ENCODE data around the gene PITX2. TPM values are rescaled to one million over a fixed set of nuclear protein-coding genes. Genes with fewer than 3 reads are reported as not detected.

PITX2 gene
- total RNA-seq, 1 donor from 2014 or later: not detected

DNA sequence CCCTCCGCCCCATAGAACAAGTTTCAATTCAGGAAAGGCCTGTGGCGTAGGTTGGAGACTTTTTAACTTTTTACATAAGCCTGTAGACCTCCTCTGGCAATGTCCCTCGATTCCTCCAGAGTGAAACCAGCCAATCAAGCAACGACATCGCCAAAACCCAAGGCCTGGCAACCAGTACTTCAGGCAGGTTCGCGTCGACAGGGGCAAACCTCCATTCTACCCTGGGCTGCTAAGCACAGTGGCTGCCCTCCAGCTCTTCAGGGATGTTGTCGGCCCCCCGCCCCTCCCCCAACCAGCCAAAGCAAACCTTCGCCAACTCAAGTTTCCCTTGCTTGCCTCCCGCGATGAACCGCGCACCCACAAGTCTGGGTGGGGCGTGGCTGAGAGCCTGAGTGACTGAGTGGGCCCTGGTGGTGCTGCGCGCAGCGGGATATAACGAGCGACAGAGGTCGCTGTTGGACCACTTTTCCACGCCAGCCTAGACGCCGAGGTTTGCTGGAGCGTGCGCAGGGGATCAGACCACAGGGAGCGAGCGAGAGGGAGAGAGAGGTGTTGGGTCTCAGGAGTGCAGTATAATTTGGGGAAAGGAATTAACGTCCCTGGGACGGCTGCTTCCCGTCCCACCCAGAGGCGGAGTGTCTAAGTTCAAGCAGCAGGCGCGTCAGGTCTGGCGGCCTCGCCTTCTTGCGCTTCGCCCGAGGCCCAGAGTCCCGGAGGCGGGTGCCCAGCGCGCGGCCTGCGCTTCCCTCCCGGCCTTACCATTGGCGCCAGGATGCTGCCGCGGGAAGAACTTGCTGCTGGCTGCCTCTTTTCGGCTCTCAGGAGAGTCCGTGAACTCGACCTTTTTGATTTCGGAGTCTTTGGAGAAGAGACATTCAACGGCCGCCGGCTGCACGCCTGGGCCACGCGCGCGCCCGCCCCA, 9.0 kb upstream of the PITX2 start:
- peaks cover 14% of the 10 kb centered on the region for H3K4me1 ChIP-seq
- TF ChIP-seq CTCF (IDR thresholded peaks at IDR 0.05): peak; percentile 65
- ATAC-seq: peak; percentile 97
- DNase-seq: peak; percentile 84
- H3K9me3 ChIP-seq: no peaks in the 10 kb centered on the region
- intact Hi-C loops (cut with DNase I): no loop called here
- no peak overlapping the region for H3K27ac ChIP-seq
- peak overlapping the region; percentile 32 for H3K4me3 ChIP-seq
- H3K27me3 ChIP-seq: peaks cover 100% of the 10 kb centered on the region
- no peaks in the 10 kb centered on the region for H3K36me3 ChIP-seq

DNA sequence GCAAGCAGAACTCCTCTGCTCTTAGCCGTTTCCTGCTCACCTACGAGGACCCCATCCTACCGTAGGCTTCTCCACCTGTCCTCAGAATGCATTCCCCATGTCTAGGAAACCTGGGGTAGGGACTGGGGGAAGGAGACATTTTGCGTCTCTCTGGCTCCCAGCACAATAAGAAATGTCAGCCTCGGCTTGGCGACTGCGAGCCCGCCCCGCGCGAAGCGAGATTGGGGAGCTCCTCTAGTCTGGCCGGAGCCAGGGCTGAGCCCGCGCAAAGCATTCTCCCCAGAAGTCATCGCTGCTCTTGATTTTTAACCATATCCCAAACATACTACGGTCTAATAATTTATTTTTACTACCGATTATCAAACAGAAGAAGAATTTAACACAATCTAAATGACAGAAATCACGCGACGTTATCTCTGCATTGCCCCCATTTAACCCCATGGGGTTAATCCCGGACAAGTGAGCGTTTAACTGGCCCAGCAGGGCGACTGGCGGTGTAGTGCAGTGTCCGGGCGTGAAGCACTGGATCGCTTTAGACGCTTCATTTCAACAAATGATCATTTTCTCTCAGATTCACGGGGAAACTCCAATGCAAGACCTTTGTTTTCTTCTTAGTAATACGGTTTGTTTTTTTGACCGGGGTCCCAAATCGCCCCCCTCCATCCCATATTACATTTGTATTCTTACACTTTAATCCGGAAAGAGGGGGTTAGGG, 8.0 kb upstream of the PITX2 start:
- ATAC-seq: no peak
- Histone ChIP-seq H3K27ac (no peak overlapping the region), H3K27me3 (peaks cover 100% of the 10 kb centered on the region), H3K4me1 (peaks cover 8% of the 10 kb centered on the region), H3K4me3 (no peak overlapping the region), H3K36me3 (no peaks in the 10 kb centered on the region), H3K9me3 (no peaks in the 10 kb centered on the region)
- no peak for TF ChIP-seq CTCF (IDR thresholded peaks at IDR 0.05)
- no peak for DNase-seq
- intact Hi-C loops (cut with DNase I): no loop called here

- Histone ChIP-seq H3K9me3 (no peaks in the 10 kb centered on the region), H3K36me3 (no peaks in the 10 kb centered on the region), H3K27ac (no peak overlapping the region), H3K27me3 (peaks cover 100% of the 10 kb centered on the region), H3K4me3 (no peak overlapping the region), H3K4me1 (peaks cover 8% of the 10 kb centered on the region)
- ATAC-seq: no peak
- no peak for DNase-seq
- intact Hi-C loops (cut with DNase I): no loop called here
- TF ChIP-seq CTCF (IDR thresholded peaks at IDR 0.05): no peak
Measured at GRCh38 chr4:110629780-110630687, 7.2 kb upstream of the PITX2 start.

DNA sequence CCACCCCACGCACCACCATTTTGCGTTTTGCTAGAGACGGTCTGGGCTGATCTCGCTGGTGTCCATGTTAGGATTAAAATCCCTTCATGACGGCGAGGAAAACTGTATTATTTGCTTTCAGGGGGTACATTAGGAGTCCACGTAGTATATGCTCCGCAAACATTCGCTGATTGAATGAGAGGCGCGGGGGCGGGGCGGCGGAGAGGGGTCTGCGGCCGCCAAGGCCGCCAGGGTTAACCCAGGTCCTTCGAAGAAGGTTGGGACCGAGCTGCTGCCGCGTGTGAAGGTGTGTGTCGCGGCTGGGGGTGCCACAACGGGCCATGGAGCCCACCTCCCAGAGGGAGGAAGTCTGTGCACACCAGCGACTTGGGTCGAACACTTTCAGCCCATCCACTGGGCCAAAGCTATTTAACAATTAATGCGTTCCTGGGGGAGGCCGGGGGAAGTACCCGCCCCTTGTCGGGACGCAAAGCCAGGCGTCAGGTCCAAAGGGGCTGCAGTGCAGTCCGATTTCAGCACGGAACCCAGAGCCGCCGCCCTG, 6.4 kb upstream of the PITX2 start:
- DNase-seq: no peak
- TF ChIP-seq CTCF (IDR thresholded peaks at IDR 0.05): no peak

DNA sequence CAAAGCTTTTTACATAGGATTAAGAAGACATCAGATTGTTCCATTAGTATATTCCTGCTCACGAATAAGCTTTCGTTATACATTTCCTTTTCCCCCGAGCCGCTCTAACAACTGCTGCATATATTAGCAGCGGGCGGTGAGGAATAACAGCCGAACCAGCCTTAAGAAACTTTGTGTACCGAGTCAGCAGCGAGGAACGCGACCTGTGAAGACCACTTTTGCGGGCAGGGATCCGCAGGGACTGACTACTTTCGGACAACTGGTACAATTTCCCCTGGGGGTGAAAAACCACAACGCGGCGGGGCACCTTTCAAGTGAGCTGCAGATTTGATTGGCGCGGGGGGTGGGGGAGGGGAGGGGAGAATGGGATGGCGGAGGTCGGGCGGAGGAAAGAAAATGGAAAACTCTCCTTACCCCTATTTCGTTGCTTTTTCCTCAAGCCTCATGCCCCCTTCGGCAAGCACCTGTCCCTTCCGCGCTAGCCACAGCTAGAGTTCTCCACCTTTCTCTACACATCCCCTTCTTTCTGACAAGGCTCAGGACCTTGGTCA, 5.9 kb upstream of the PITX2 start:
- intact Hi-C loops (cut with DNase I): no loop called here
- TF ChIP-seq CTCF (IDR thresholded peaks at IDR 0.05): no peak
- DNase-seq: no peak

More for the DNA sequence above, 6.4 kb upstream of the PITX2 start:
- intact Hi-C loops (cut with DNase I): no loop called here
- Histone ChIP-seq H3K27ac (no peak overlapping the region), H3K4me3 (no peak overlapping the region), H3K9me3 (no peaks in the 10 kb centered on the region), H3K36me3 (no peaks in the 10 kb centered on the region), H3K4me1 (peaks cover 8% of the 10 kb centered on the region), H3K27me3 (peaks cover 100% of the 10 kb centered on the region)
- ATAC-seq: no peak

More for the DNA sequence above, 5.9 kb upstream of the PITX2 start:
- no peaks in the 10 kb centered on the region for H3K36me3 ChIP-seq
- peaks cover 8% of the 10 kb centered on the region for H3K4me1 ChIP-seq
- no peaks in the 10 kb centered on the region for H3K9me3 ChIP-seq
- ATAC-seq: no peak
- no peak overlapping the region for H3K27ac ChIP-seq
- H3K4me3 ChIP-seq: no peak overlapping the region
- H3K27me3 ChIP-seq: peaks cover 100% of the 10 kb centered on the region
